COR-L47 (cell line): ENCODE data around the gene KIRREL3.
A peak's percentile ranks its signal among the peaks of the same experiment; 100 is the strongest.

Source experiments
- DNase-seq: peaks from one replicate; lab custom pipeline; 2025; lab: John Stamatoyannopoulos, UW

The KIRREL3 gene

GRCh38 chr11:126599217-126599897 is 401.2 kb downstream of the KIRREL3 start:
- DNase-seq, result no peak

- DNase-seq, result no peak
Observed at GRCh38 chr11:126598344-126599216, 402.0 kb downstream of the KIRREL3 start.

DNA sequence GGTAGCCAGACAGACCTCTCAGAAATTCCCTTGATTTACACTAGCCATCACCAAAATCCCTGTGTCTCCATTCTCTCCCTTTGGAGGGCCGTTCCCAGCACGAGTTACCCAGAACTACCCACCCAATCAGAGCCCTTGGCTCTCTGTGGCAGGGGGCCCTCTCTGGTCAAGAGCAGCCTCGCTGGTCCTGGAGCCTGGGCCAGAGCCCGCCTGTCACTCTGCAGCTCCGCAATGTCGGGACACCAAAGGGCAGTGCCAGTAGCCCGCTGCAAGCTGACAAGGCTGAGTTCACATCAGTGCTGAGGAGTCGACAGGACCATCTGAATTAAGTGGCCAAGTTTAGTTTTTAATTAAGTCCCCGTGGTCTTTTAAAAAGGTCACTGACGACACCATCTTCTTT is 403.5 kb downstream of the KIRREL3 start:
- DNase-seq, result no peak

- DNase-seq, result no peak
Observed at GRCh38 chr11:126596474-126596873, 404.1 kb downstream of the KIRREL3 start.

DNA sequence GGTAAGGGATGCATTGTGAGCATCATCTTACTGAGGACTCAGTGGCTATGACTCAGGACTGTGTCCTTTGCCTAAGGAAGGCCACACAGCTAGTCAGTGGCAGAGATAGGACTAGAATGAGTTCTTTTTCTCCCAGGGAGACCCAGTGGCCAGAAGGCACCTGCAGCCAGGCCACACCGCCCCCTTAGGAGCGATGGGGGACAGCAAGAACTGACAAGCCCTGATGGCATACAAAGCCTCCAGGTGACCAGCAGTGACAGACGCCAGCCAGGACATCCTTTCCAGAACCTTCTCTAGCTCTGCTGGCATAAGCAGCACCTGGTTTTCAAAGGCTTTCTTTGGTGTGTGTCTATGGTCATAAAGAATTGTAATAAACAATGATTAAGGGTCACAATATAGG is 405.0 kb downstream of the KIRREL3 start:
- DNase-seq, result no peak

GRCh38 chr11:126594921-126595367 is 405.6 kb downstream of the KIRREL3 start:
- DNase-seq, result no peak

DNA sequence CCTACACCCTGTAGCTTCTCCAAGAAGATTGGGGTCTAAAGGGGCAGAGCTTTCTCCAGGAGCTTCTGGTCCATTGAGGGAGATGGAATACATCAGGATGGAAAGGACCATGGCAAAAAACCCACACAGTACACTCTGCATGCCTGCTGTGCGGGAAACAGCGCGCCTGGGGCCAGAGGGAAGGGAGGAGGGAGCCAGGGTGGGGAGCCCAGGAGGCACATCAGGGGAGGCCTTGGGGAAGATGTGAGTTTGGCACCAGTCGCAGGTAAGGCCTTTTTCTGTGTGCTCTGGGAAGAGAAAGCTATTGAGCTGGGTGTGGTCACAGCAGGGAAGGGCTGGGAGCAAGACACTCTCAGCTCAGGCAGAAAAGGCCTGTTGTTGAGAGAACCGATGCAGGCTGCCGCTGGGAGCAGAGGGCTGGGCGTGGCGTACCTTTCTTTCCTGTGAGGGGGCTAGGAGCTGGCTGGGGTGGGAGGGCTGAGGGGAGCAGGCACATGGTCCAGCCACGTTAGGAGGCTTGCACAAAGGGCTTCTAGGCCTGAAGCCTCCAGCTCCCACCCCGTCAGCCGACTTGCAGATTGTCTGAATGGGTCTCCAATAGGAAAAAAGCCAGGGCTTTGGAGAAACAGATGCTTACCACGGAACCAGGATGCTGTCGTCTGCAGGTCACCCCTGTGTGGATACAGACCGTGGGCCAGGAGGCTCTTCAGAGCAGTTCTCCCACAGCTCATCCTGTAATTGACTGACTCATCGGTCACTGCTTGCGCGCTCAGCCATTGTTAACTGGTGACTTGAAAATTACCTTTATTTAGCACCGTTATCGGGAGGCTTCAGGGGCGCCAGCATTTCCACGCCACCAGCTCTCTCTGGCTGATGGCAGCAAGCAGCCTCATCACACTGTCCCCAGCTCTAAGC is 407.8 kb downstream of the KIRREL3 start:
- peak; percentile 82 for DNase-seq

- DNase-seq, result no peak
Observed at GRCh38 chr11:126591966-126592489, 408.5 kb downstream of the KIRREL3 start.

DNA sequence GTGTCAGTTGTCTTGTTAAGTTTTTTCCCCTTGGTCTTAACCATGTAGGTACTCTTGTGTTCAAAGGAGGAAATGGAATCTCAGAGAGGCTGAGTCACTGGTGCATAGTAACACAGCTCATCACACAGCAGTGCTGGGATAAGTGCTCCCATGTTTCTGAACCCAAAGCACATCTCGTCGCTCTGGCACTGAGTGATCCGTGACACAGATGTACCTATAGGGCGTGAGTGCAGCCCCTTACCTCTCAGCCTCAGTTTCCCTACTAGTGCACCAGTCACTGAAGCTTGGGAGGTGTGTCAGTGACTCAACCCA is 411.1 kb downstream of the KIRREL3 start:
- DNase-seq, result no peak

DNA sequence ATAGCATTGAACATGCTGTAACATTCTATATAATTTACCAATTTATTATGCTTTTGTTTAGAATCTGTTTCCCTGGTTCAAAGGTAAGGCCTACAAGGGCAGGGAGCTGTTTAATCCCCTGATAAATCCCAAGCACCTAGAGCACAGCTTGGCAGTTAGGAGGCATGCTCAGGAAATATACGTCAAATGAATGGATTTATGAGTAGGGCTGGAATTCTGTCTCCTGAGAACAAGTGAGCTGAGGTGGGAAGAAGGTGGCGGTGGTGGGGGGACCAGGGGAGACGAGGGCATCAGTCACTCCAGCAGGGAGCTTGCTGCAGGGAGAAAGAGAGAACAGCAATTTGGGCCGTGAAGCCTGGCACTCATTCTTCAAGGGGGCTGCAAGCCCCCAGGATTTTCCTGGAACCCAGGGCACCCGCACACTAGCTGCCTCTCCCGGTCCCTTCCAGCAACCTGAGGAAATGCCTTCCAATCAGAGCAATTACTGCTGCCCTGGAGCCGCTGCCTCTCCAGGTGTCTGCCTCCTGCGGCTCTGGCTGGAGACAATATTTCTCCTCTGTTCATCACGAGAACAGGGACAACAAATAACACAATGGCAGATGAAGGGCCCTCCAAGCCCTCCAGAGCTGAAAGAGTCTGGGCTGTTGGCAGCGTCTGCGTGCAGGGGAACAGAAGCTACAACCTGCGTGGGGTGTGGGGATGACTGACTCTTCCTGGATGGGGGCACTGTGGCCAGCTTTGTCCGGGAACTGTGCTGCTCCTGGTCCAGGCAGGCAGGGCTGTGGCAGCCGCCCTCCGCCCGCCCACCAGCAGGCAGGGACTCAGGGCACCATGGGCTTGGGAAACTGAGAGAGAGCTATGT is 411.7 kb downstream of the KIRREL3 start:
- peak; percentile 82 for DNase-seq

DNA sequence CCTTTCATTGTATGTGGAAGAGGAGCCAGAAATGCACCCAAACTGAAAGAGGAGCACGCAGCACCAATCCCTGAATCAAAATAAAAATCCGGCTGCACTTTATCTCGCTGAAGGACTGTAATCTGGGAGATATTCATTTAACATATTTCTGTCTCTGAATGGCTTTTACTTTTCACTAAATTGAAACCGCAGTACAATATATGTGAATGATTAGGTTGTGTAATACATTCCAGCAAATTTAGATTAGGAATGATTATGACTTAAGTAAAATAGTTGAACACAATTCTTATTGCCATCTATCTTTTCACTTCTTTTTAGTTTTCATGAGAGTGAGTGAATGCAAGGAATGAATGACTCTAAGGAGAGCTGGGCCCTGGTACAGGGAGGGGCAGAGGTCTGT is 413.0 kb downstream of the KIRREL3 start:
- no peak for DNase-seq

- DNase-seq, result peak; percentile 87
Observed at GRCh38 chr11:126585774-126586491, 414.6 kb downstream of the KIRREL3 start.

DNA sequence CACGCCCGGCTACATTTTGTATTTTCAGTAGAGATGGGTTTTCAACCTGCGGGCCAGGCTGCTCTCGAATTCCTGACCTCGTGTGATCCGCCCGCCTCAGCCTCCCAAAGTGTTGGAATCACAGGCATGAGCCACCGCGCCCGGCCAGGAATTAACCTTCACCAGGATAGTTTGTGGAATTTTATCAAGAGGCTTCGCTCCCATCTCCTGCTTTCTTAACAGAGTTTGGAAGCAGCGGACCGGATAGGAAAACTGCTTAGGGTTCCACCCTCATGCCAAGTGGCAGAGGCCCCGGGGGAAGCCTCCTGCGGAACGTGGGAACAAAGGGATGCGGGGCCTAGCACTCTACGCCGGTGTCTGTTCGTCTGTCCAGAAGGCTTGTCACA is 415.2 kb downstream of the KIRREL3 start:
- no peak for DNase-seq

- DNase-seq, result no peak
Observed at GRCh38 chr11:126583594-126584427, 416.8 kb downstream of the KIRREL3 start.

- no peak for DNase-seq
Observed at GRCh38 chr11:126583101-126583500, 417.5 kb downstream of the KIRREL3 start.

- DNase-seq, result no peak
Observed at GRCh38 chr11:126581871-126582648, 418.5 kb downstream of the KIRREL3 start.

- no peak for DNase-seq
Observed at GRCh38 chr11:126578426-126578825, 422.1 kb downstream of the KIRREL3 start.

DNA sequence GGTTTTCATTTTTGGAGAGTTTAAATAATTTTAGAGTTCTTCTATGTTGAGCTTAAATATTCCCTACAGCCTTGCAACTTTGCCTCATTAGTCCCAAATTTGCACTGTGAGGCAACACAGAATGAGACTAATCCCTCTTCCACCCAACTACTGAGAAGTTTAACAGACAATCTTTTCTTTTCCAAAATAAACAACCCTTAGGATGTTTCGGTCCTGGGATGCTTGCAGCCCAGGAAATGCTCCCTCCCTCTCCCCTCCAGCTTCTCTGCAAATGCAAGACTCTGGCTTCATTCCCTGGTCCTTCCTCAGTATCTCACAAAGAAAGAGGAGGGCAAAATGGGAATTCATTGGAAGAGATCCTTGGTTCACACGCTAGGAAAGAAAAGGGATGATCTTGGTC is 422.5 kb downstream of the KIRREL3 start:
- no peak for DNase-seq

DNA sequence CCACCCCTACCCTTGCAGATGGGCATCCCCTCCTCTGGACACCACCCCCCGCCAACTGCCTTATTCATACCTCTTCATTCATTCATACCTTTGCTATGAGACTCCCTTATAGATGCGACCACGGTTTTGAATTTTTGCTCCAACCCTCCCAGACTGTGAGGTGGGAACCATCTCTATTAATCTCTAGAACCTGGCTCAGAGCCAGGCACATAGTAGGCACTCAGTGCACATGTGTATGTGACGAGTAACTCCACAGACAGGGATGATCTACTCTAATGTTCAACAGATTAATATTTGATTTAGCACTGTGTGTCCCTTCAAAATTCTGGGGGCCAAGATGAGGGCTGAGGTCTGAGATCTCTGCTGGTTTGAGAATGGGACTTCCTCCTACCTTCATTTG is 424.7 kb downstream of the KIRREL3 start:
- DNase-seq, result no peak
